Measurements from ENCODE around the gene ICAM5.

The ICAM5 gene

DNA sequence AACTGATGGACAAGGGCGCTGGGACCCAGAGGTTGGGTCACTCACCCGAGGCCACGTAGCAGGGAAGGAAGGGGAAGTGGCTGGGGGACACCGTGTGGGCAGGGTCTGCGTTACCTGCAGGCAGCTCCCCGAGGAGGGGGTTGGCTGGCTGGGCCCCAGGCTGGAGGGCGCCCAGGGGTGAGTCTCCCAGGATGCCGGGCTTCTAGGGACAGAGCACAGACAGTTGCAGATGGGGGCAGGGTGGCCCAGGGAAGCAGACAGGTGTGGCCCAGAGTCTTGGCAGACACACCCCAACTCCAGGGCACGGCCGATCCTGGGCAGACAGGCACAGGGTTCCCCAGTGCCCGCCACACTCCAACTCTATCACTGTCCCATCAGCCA is 31.7 kb downstream of the ICAM5 start:
- no peak overlapping the region for H3K4ac ChIP-seq (ENCODE audit: low read length)
- peak overlapping the region; percentile 75 for H2BK5ac ChIP-seq (ENCODE audit: low read length)
- no peak overlapping the region for H2BK12ac ChIP-seq (ENCODE audit: low read length)
- H2AK5ac ChIP-seq (ENCODE audit: low read depth, low read length) = no peak overlapping the region
- H3K36me3 ChIP-seq (replicated peaks in 1 of 2; ENCODE audit: control insufficient read depth in 2 of 2, insufficient read depth in 2 of 2, low read length in 2 of 2) = peaks cover 58 to 97% of the 10 kb centered on the region in 2 donors
- H3K18ac ChIP-seq (ENCODE audit: low read length) = no peak overlapping the region
- H3K9ac ChIP-seq (ENCODE audit: low read depth, low read length, poor library complexity) = no peak overlapping the region
- no peak overlapping the region for H4K91ac ChIP-seq (ENCODE audit: low read depth, low read length, poor library complexity)
- no peak overlapping the region for H2BK120ac ChIP-seq (ENCODE audit: low read depth, low read length)
- H2AFZ ChIP-seq (ENCODE audit: low read length) = no peak overlapping the region
- H3K79me1 ChIP-seq (ENCODE audit: low read depth, low read length) = peaks cover 12% of the 10 kb centered on the region
- no peak overlapping the region for H3K27ac ChIP-seq (replicated peaks; ENCODE audit: low read length)
- H4K8ac ChIP-seq (ENCODE audit: low read depth, low read length) = no peak overlapping the region
- no peaks in the 10 kb centered on the region for H3K9me3 ChIP-seq (replicated peaks in 1 of 2; ENCODE audit: control insufficient read depth in 2 of 2, insufficient read depth in 1 of 2, low read depth in 1 of 2, low read length in 2 of 2)
- DNase-seq (ENCODE audit: low spot score) = no peak
- H3K4me1 ChIP-seq (ENCODE audit: control insufficient read depth in 2 of 2, insufficient read depth in 1 of 2, low read depth in 1 of 2, low read length in 2 of 2) = no peaks in the 10 kb centered on the region
- no peak overlapping the region for H3K4me3 ChIP-seq (ENCODE audit: low read length in 2 of 2)
- H2BK15ac ChIP-seq (ENCODE audit: low read length) = no peak overlapping the region
- no peak overlapping the region for H3K14ac ChIP-seq (ENCODE audit: low read length)
- no peak overlapping the region for H3K4me2 ChIP-seq (ENCODE audit: insufficient read depth, low read length, poor library complexity, severe bottlenecking)
- no peaks in the 10 kb centered on the region for H3K27me3 ChIP-seq (ENCODE audit: control insufficient read depth in 3 of 3, insufficient read depth in 3 of 3, low read depth in 1 of 3, low read length in 3 of 3)
- no CpG with 5 or more reads among the region's 11 CpGs for WGBS, 2 donors (ENCODE audit: extremely low coverage in 2 of 2, insufficient read length in 2 of 2, insufficient replicate concordance in 1 of 2)
- H3K23ac ChIP-seq (ENCODE audit: low read depth, low read length, poor library complexity) = peak overlapping the region; percentile 25

DNA sequence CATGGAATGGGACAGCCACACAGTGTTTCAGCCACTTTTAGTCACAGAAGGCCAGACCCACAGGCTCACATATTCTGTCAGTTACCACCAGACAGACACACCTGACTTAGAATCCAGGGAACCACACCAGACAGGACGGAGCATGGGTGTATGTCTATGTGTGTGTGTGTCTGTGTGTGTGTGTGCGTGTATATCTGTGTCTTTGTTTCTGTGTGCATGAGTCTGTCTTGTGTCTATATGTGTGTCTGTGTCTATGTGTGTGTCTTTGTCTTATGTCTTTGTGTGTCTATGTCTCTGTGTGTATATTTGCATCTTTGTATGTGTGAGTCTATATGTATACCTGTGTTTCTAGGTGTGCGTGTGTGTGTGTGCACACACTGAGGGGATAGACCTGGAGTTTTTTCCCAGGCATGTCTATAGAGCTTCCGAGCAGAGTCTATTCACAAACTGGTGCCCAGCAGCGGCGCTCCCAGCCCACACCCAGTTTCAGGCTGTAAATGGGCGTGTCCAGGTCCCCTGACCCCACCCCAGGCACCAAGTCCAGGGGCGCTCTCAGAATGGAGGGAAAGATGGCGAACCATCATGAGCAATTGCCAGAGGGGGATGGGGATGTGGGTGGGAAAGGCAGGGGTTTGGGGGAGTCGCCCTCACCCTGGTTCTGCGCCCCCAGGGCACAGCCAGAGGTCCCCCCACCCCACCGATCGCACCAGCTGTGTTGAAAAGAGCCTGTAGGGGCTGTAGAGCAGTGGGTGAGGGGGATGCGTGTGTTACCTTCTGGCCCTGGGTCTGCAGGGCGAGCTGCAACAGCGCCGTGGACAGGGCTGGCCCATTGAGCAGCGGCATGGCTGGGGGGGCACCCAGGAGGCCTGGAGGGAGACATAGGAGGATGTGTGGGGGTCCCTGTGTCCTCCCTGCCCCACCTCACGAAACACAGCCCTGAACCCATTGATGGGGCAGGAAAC is 32.4 kb downstream of the ICAM5 start:
- no peak overlapping the region for H3K4ac ChIP-seq (ENCODE audit: low read length)
- no peak overlapping the region for H2BK15ac ChIP-seq (ENCODE audit: low read length)
- no peak overlapping the region for H3K4me2 ChIP-seq (ENCODE audit: insufficient read depth, low read length, poor library complexity, severe bottlenecking)
- WGBS, 2 donors (ENCODE audit: extremely low coverage in 2 of 2, insufficient read length in 2 of 2, insufficient replicate concordance in 1 of 2) = no CpG with 5 or more reads among the region's 19 CpGs
- peak overlapping the region; percentile 75 for H2BK5ac ChIP-seq (ENCODE audit: low read length)
- no peaks in the 10 kb centered on the region for H3K27me3 ChIP-seq (ENCODE audit: control insufficient read depth in 3 of 3, insufficient read depth in 3 of 3, low read depth in 1 of 3, low read length in 3 of 3)
- H3K36me3 ChIP-seq (replicated peaks in 1 of 2; ENCODE audit: control insufficient read depth in 2 of 2, insufficient read depth in 2 of 2, low read length in 2 of 2) = peaks cover 62 to 95% of the 10 kb centered on the region in 2 donors
- H3K9ac ChIP-seq (ENCODE audit: low read depth, low read length, poor library complexity) = no peak overlapping the region
- H3K4me1 ChIP-seq (ENCODE audit: control insufficient read depth in 2 of 2, insufficient read depth in 1 of 2, low read depth in 1 of 2, low read length in 2 of 2) = no peaks in the 10 kb centered on the region
- no peak for DNase-seq (ENCODE audit: low spot score)
- no peak overlapping the region for H2AFZ ChIP-seq (ENCODE audit: low read length)
- no peak overlapping the region for H2AK5ac ChIP-seq (ENCODE audit: low read depth, low read length)
- H3K4me3 ChIP-seq (ENCODE audit: low read length in 2 of 2) = no peak overlapping the region
- no peak overlapping the region for H4K91ac ChIP-seq (ENCODE audit: low read depth, low read length, poor library complexity)
- H3K23ac ChIP-seq (ENCODE audit: low read depth, low read length, poor library complexity) = peak overlapping the region; percentile 25
- no peak overlapping the region for H2BK12ac ChIP-seq (ENCODE audit: low read length)
- no peaks in the 10 kb centered on the region for H3K9me3 ChIP-seq (replicated peaks in 1 of 2; ENCODE audit: control insufficient read depth in 2 of 2, insufficient read depth in 1 of 2, low read depth in 1 of 2, low read length in 2 of 2)
- H3K18ac ChIP-seq (ENCODE audit: low read length) = no peak overlapping the region
- H3K27ac ChIP-seq (replicated peaks; ENCODE audit: low read length) = no peak overlapping the region
- H4K8ac ChIP-seq (ENCODE audit: low read depth, low read length) = peak overlapping the region; percentile 43
- H3K79me1 ChIP-seq (ENCODE audit: low read depth, low read length) = peaks cover 13% of the 10 kb centered on the region
- H3K14ac ChIP-seq (ENCODE audit: low read length) = no peak overlapping the region
- H2BK120ac ChIP-seq (ENCODE audit: low read depth, low read length) = no peak overlapping the region

DNA sequence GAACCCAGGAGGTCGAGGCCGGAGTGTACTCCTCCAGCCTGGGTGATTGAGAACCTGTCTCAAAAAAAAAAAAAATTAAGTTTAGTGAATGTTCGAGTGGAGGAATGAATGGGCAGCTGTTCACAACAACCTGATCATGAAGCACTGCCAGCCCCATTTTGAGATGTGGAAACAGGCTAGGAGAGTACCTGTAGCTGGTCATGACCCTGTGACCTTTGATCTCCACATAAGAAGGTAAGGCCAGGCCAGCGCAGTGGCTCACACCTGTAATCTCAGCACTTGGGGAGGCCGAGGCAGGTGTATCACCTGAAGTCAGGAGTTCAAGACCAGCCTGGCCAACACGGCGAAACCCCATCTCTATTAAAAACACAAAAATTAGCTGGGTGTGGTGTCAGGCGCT is 36.0 kb downstream of the ICAM5 start:
- no peaks in the 10 kb centered on the region for H3K27me3 ChIP-seq (ENCODE audit: control insufficient read depth in 3 of 3, insufficient read depth in 3 of 3, low read depth in 1 of 3, low read length in 3 of 3)
- no peak overlapping the region for H2BK15ac ChIP-seq (ENCODE audit: low read length)
- no peak overlapping the region for H4K8ac ChIP-seq (ENCODE audit: low read depth, low read length)
- H4K91ac ChIP-seq (ENCODE audit: low read depth, low read length, poor library complexity) = no peak overlapping the region
- H3K4me2 ChIP-seq (ENCODE audit: insufficient read depth, low read length, poor library complexity, severe bottlenecking) = no peak overlapping the region
- no peak overlapping the region for H2AK5ac ChIP-seq (ENCODE audit: low read depth, low read length)
- no peak overlapping the region for H3K18ac ChIP-seq (ENCODE audit: low read length)
- no peaks in the 10 kb centered on the region for H3K4me1 ChIP-seq (ENCODE audit: control insufficient read depth in 2 of 2, insufficient read depth in 1 of 2, low read depth in 1 of 2, low read length in 2 of 2)
- no peak overlapping the region for H2BK120ac ChIP-seq (ENCODE audit: low read depth, low read length)
- no peak overlapping the region for H3K23ac ChIP-seq (ENCODE audit: low read depth, low read length, poor library complexity)
- peaks cover 27% of the 10 kb centered on the region for H3K79me1 ChIP-seq (ENCODE audit: low read depth, low read length)
- no peak overlapping the region for H3K14ac ChIP-seq (ENCODE audit: low read length)
- H2BK12ac ChIP-seq (ENCODE audit: low read length) = no peak overlapping the region
- no peak overlapping the region for H3K27ac ChIP-seq (replicated peaks; ENCODE audit: low read length)
- H3K9me3 ChIP-seq (replicated peaks in 1 of 2; ENCODE audit: control insufficient read depth in 2 of 2, insufficient read depth in 1 of 2, low read depth in 1 of 2, low read length in 2 of 2) = no peaks in the 10 kb centered on the region
- no peak for DNase-seq (ENCODE audit: low spot score)
- WGBS, 2 donors (ENCODE audit: extremely low coverage in 2 of 2, insufficient read length in 2 of 2, insufficient replicate concordance in 1 of 2) = no CpG with 5 or more reads among the region's 8 CpGs
- H3K4ac ChIP-seq (ENCODE audit: low read length) = no peak overlapping the region
- no peak overlapping the region for H2AFZ ChIP-seq (ENCODE audit: low read length)
- no peak overlapping the region for H3K9ac ChIP-seq (ENCODE audit: low read depth, low read length, poor library complexity)
- peaks cover 74 to 98% of the 10 kb centered on the region in 2 donors for H3K36me3 ChIP-seq (replicated peaks in 1 of 2; ENCODE audit: control insufficient read depth in 2 of 2, insufficient read depth in 2 of 2, low read length in 2 of 2)
- H3K4me3 ChIP-seq (ENCODE audit: low read length in 2 of 2) = no peak overlapping the region
- no peak overlapping the region for H2BK5ac ChIP-seq (ENCODE audit: low read length)

DNA sequence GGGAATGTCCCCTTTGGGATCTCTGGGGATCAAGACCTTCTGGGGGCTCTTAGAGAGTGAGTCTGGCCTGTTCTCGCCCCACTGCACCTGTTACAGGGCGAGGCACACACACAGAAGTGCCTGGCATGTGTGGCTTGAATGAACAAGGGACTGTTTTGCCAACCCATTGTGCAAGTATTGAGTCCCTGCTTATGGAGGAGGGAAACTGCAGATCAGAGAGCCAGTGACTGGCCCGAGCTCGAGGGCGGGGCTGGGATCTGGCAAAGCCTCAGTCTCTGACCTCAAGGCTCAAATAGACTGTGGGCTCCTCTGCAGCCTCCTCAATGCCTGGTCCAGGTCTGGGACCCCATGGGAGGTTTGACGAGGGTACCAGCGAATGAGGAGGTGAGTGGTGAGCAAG is 38.0 kb downstream of the ICAM5 start:
- no peak overlapping the region for H2BK12ac ChIP-seq (ENCODE audit: low read length)
- no peak overlapping the region for H3K27ac ChIP-seq (replicated peaks; ENCODE audit: low read length)
- H2BK5ac ChIP-seq (ENCODE audit: low read length) = no peak overlapping the region
- peaks cover 30% of the 10 kb centered on the region for H3K79me1 ChIP-seq (ENCODE audit: low read depth, low read length)
- no peak overlapping the region for H2AFZ ChIP-seq (ENCODE audit: low read length)
- H3K36me3 ChIP-seq (replicated peaks in 1 of 2; ENCODE audit: control insufficient read depth in 2 of 2, insufficient read depth in 2 of 2, low read length in 2 of 2) = peaks cover 62 to 91% of the 10 kb centered on the region in 2 donors
- no peak overlapping the region for H3K23ac ChIP-seq (ENCODE audit: low read depth, low read length, poor library complexity)
- no peak overlapping the region for H3K4me2 ChIP-seq (ENCODE audit: insufficient read depth, low read length, poor library complexity, severe bottlenecking)
- no peak overlapping the region for H3K14ac ChIP-seq (ENCODE audit: low read length)
- H4K91ac ChIP-seq (ENCODE audit: low read depth, low read length, poor library complexity) = no peak overlapping the region
- H2BK120ac ChIP-seq (ENCODE audit: low read depth, low read length) = no peak overlapping the region
- H2AK5ac ChIP-seq (ENCODE audit: low read depth, low read length) = no peak overlapping the region
- H3K4me1 ChIP-seq (ENCODE audit: control insufficient read depth in 2 of 2, insufficient read depth in 1 of 2, low read depth in 1 of 2, low read length in 2 of 2) = peaks cover 6% of the 10 kb centered on the region in 2 donors
- no CpG with 5 or more reads among the region's 7 CpGs for WGBS, 2 donors (ENCODE audit: extremely low coverage in 2 of 2, insufficient read length in 2 of 2, insufficient replicate concordance in 1 of 2)
- no peak overlapping the region for H3K9ac ChIP-seq (ENCODE audit: low read depth, low read length, poor library complexity)
- no peak overlapping the region for H3K4me3 ChIP-seq (ENCODE audit: low read length in 2 of 2)
- no peak overlapping the region for H3K4ac ChIP-seq (ENCODE audit: low read length)
- no peaks in the 10 kb centered on the region for H3K9me3 ChIP-seq (replicated peaks in 1 of 2; ENCODE audit: control insufficient read depth in 2 of 2, insufficient read depth in 1 of 2, low read depth in 1 of 2, low read length in 2 of 2)
- H3K18ac ChIP-seq (ENCODE audit: low read length) = no peak overlapping the region
- H2BK15ac ChIP-seq (ENCODE audit: low read length) = no peak overlapping the region
- no peak for DNase-seq (ENCODE audit: low spot score)
- peak overlapping the region; percentile 6 for H4K8ac ChIP-seq (ENCODE audit: low read depth, low read length)
- H3K27me3 ChIP-seq (ENCODE audit: control insufficient read depth in 3 of 3, insufficient read depth in 3 of 3, low read depth in 1 of 3, low read length in 3 of 3) = no peaks in the 10 kb centered on the region

Data from neuronal stem cell (in vitro differentiated cells).